Anterior cingulate cortex (tissue), 58 donors: ENCODE data around the gene RNASE3.
"Not testable (repeated sequence)": the region's sequence is repeated elsewhere in the genome, so short reads cannot be mapped to it uniquely, and the experiment has no call there.

ENCODE experiments used
- DNase-seq, 58 donors: peaks; one replicate each; lab custom pipeline; 2025; lab: John Stamatoyannopoulos, UW

Gene RNASE3

GRCh38 chr14:20891126-20891825 is at the start of gene RNASE3:
TSS of gene RNASE3 (plus strand) at chr14:20891385. CDS start at chr14:20891687, 302 bp downstream.
- peak in 1 of 58 donors; percentile 1 for DNase-seq

- no peak for DNase-seq
These were observed 44.6 kb upstream of the RNASE3 start for GRCh38 chr14:20846560-20846959.

GRCh38 chr14:20848316-20848954 is 42.8 kb upstream of the RNASE3 start:
- peak in 4 of 58 donors; percentile 52 to 66 (median 58) for DNase-seq

- peak in 43 of 58 donors; percentile 7 to 82 (median 43) for DNase-seq
These were observed 42.1 kb upstream of the RNASE3 start for GRCh38 chr14:20848955-20849570.

GRCh38 chr14:20853042-20853441 is 38.1 kb upstream of the RNASE3 start:
- DNase-seq: no peak

GRCh38 chr14:20855652-20856291 is 35.4 kb upstream of the RNASE3 start:
- DNase-seq: peak in 46 of 58 donors; percentile 6 to 84 (median 51)

GRCh38 chr14:20857207-20857606 is 34.0 kb upstream of the RNASE3 start:
- DNase-seq: no peak

- peak in 45 of 58 donors; percentile 6 to 79 (median 40) for DNase-seq
These were observed 33.4 kb upstream of the RNASE3 start for GRCh38 chr14:20857630-20858261.

GRCh38 chr14:20866194-20866593 is 25.0 kb upstream of the RNASE3 start:
- DNase-seq: no peak

GRCh38 chr14:20866963-20867362 is 24.2 kb upstream of the RNASE3 start:
- peak in 5 of 58 donors; percentile 1 to 7 (median 6) for DNase-seq

GRCh38 chr14:20873370-20874177 is 17.6 kb upstream of the RNASE3 start:
- DNase-seq: peak in 54 of 58 donors; percentile 1 to 77 (median 47)

GRCh38 chr14:20877016-20877415 is 14.2 kb upstream of the RNASE3 start:
- no peak for DNase-seq

- DNase-seq: no peak
These were observed 12.5 kb upstream of the RNASE3 start for GRCh38 chr14:20878695-20879094.

GRCh38 chr14:20881229-20881628 is 10.0 kb upstream of the RNASE3 start:
- DNase-seq: peak in 1 of 58 donors; percentile 1

- DNase-seq: not testable (repeated sequence)
These were observed 8.4 kb upstream of the RNASE3 start for GRCh38 chr14:20882787-20883186.

- DNase-seq: not testable (repeated sequence)
These were observed 2.8 kb upstream of the RNASE3 start for GRCh38 chr14:20888411-20888810.

GRCh38 chr14:20895322-20895721 is 4.1 kb downstream of the RNASE3 start:
- not testable (repeated sequence) for DNase-seq

GRCh38 chr14:20904393-20905029 is 13.3 kb downstream of the RNASE3 start:
- no peak for DNase-seq

GRCh38 chr14:20905676-20906075 is 14.5 kb downstream of the RNASE3 start:
- DNase-seq: no peak
